H1 (cell line): ENCODE measurements around the gene HSD17B8.

Experiments used
- BACH1 ChIP-seq: IDR thresholded peaks from 2 replicates; pipeline ENCODE4 v1.6.1; 2012; ENCODE audit warnings: low read length, improper control_type of control experiment
- EP300 ChIP-seq, 2 experiments: IDR thresholded peaks; 1 replicate in 1 of 2; 2 replicates in 1 of 2; pipeline ENCODE4 v1.6.1; 2011 to 2012; ENCODE audit warnings: low read depth in 2 of 2, low read length in 2 of 2, mild to moderate bottlenecking in 2 of 2, borderline replicate concordance in 1 of 2, inconsistent platforms in 1 of 2, moderate library complexity in 1 of 2
- EZH2 ChIP-seq: fragments of 200-600 bp; sonication (generic); IDR thresholded peaks from 2 replicates; pipeline ENCODE4 v1.7.1; 2012; ENCODE audit warnings: low read depth, mild to moderate bottlenecking, moderate library complexity, low read length, inconsistent platforms; ENCODE audit not compliant: severe bottlenecking
- FOSL1 ChIP-seq: IDR thresholded peaks from 2 replicates; pipeline ENCODE4 v1.6.1; 2011; ENCODE audit warnings: mild to moderate bottlenecking, low read depth, low read length, moderate library complexity; ENCODE audit not compliant: insufficient read depth
- JUN ChIP-seq: IDR thresholded peaks from 2 replicates; pipeline ENCODE4 v1.6.1; 2011; ENCODE audit warnings: low read depth, mild to moderate bottlenecking, improper control_type of control experiment, low read length
- KDM1A ChIP-seq: fragments of 200-600, 300-600 bp; sonication (generic); IDR thresholded peaks from 2 replicates; pipeline ENCODE4 v1.7.1; 2016; ENCODE audit warnings: mild to moderate bottlenecking, low read length, borderline replicate concordance
- KDM5A ChIP-seq: fragments of 200-600 bp; IDR thresholded peaks from 2 replicates; pipeline ENCODE4 v1.7.1; 2012; ENCODE audit warnings: mild to moderate bottlenecking, low read length, inconsistent platforms, mixed read lengths
- MAX ChIP-seq: IDR thresholded peaks from 2 replicates; pipeline ENCODE4 v1.6.1; 2012; ENCODE audit warnings: inconsistent platforms
- PHF8 ChIP-seq: fragments of 200-600 bp; sonication (generic); conservative IDR thresholded peaks from 2 replicates; pipeline ENCODE4 v1.7.1; 2012; ENCODE audit warnings: low read depth, mild to moderate bottlenecking, inconsistent platforms, low read length, moderate library complexity
- POLR2AphosphoS5 ChIP-seq: IDR thresholded peaks from 2 replicates; pipeline ENCODE4 v1.6.1; 2011; ENCODE audit warnings: low read depth, low read length
- TAF1 ChIP-seq: IDR thresholded peaks from 2 replicates; pipeline ENCODE4 v1.6.1; 2011; ENCODE audit warnings: mild to moderate bottlenecking, low read depth, low read length
- TCF12 ChIP-seq: IDR thresholded peaks from 2 replicates; pipeline ENCODE4 v1.6.1; 2011; ENCODE audit warnings: low read depth, mild to moderate bottlenecking, low read length
- USF2 ChIP-seq: IDR thresholded peaks from 2 replicates; pipeline ENCODE4 v1.6.1; 2011; ENCODE audit warnings: low read length, improper control_type of control experiment
- TF ChIP-seq, protein P1 (sequence below), 3 experiments: IDR thresholded peaks; 1 replicate in 2 of 3; 2 replicates in 1 of 3; pipeline versions ENCODE4 v1.5.1 to v1.6.1; 2011; ENCODE audit warnings: low read length in 3 of 3, mild to moderate bottlenecking in 3 of 3, inconsistent platforms in 2 of 3, low read depth in 1 of 3, moderate library complexity in 1 of 3; ENCODE audit not compliant: insufficient read depth in 1 of 3; ENCODE audit errors: control extremely low read depth in 1 of 3

- TF ChIP-seq EP300 (IDR thresholded peaks at IDR 0.05; ENCODE audit: borderline replicate concordance in 1 of 2, low read depth in 2 of 2, low read length in 2 of 2) = no peak
- TF ChIP-seq TCF12 = no peak
- TF ChIP-seq KDM5A = no peak
- no peak for TF ChIP-seq JUN
- TF ChIP-seq, protein P1, sequence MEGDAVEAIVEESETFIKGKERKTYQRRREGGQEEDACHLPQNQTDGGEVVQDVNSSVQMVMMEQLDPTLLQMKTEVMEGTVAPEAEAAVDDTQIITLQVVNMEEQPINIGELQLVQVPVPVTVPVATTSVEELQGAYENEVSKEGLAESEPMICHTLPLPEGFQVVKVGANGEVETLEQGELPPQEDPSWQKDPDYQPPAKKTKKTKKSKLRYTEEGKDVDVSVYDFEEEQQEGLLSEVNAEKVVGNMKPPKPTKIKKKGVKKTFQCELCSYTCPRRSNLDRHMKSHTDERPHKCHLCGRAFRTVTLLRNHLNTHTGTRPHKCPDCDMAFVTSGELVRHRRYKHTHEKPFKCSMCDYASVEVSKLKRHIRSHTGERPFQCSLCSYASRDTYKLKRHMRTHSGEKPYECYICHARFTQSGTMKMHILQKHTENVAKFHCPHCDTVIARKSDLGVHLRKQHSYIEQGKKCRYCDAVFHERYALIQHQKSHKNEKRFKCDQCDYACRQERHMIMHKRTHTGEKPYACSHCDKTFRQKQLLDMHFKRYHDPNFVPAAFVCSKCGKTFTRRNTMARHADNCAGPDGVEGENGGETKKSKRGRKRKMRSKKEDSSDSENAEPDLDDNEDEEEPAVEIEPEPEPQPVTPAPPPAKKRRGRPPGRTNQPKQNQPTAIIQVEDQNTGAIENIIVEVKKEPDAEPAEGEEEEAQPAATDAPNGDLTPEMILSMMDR (IDR thresholded peaks at IDR 0.05; ENCODE audit: control extremely low read depth in 1 of 3, insufficient read depth in 1 of 3, low read depth in 1 of 3, low read length in 3 of 3) = no peak
- no peak for TF ChIP-seq POLR2AphosphoS5
- TF ChIP-seq EZH2 = peak; percentile 16
- no peak for TF ChIP-seq MAX
- TF ChIP-seq FOSL1 = no peak
- no peak for TF ChIP-seq PHF8
- no peak for TF ChIP-seq BACH1
- no peak for TF ChIP-seq TAF1
- TF ChIP-seq USF2 = no peak
- TF ChIP-seq KDM1A = no peak
Measured at GRCh38 chr6:33206864-33207551, 2.6 kb downstream of the HSD17B8 start.
